Measurements from ENCODE around the gene EPHA6. TPM values are rescaled to one million over a fixed set of nuclear protein-coding genes. Genes with fewer than 3 reads are reported as not detected.
"Not testable (repeated sequence)": the region's sequence is repeated elsewhere in the genome, so short reads cannot be mapped to it uniquely, and the experiment has no call there.

Gene EPHA6
- total RNA-seq, 4 donors from 2014 or later, result 0.60 to 3.8 (median 3.0) TPM

GRCh38 chr3:96970211-96970610 lies 155.8 kb downstream of the EPHA6 start:
- Histone ChIP-seq H3K36me3 (no peaks in the 10 kb centered on the region), H3K4me1 (no peaks in the 10 kb centered on the region), H3K27ac (no peak overlapping the region), H3K4me3 (no peak overlapping the region), H3K9me3 (no peaks in the 10 kb centered on the region), H3K27me3 (no peaks in the 10 kb centered on the region)
- DNase-seq, result no peak
- in situ Hi-C loops (cut with MboI; ENCODE audit: low pct_ligation_motif_present in 1 of 4, low pct_unique_long_range_greater_than_20kb in 1 of 4, low sequenced_read_pairs in 3 of 4), result no loop called here
- intact Hi-C loops (cut with DNase I; ENCODE audit: low total_unique reads), result no loop called here
- 56 to 61% methylated on average over 2 of the region's 2 CpGs for WGBS, 2 donors (ENCODE audit: low coverage in 1 of 2)
- TF ChIP-seq POLR2AphosphoS5 (IDR thresholded peaks at IDR 0.05) (no peak), CTCF (IDR thresholded peaks at IDR 0.05) (no peak), POLR2A (IDR thresholded peaks at IDR 0.05) (no peak), EP300 (IDR thresholded peaks at IDR 0.05; ENCODE audit: low read depth) (no peak)

- in situ Hi-C loops (cut with MboI; ENCODE audit: low pct_ligation_motif_present in 1 of 4, low pct_unique_long_range_greater_than_20kb in 1 of 4, low sequenced_read_pairs in 3 of 4) (no loop called here), intact Hi-C loops (cut with DNase I; ENCODE audit: low total_unique reads) (no loop called here)
- no peaks in the 10 kb centered on the region for H3K4me1 ChIP-seq
- no peaks in the 10 kb centered on the region for H3K27me3 ChIP-seq
- no peak overlapping the region for H3K4me3 ChIP-seq
- no peak for TF ChIP-seq POLR2A (IDR thresholded peaks at IDR 0.05)
- no peak for TF ChIP-seq POLR2AphosphoS5 (IDR thresholded peaks at IDR 0.05)
- TF ChIP-seq CTCF (IDR thresholded peaks at IDR 0.05), result no peak
- no peak for TF ChIP-seq EP300 (IDR thresholded peaks at IDR 0.05; ENCODE audit: low read depth)
- no peak for DNase-seq
- H3K9me3 ChIP-seq, result no peaks in the 10 kb centered on the region
- no peak overlapping the region for H3K27ac ChIP-seq
- H3K36me3 ChIP-seq, result no peaks in the 10 kb centered on the region
Measured at GRCh38 chr3:96977671-96978070, 163.3 kb downstream of the EPHA6 start.

- DNase-seq; H3K4me1 ChIP-seq; H3K4me3 ChIP-seq; H3K9me3 ChIP-seq; H3K36me3 ChIP-seq; in situ Hi-C loops (cut with MboI; ENCODE audit: low pct_ligation_motif_present in 1 of 4, low pct_unique_long_range_greater_than_20kb in 1 of 4, low sequenced_read_pairs in 3 of 4); intact Hi-C loops (cut with DNase I; ENCODE audit: low total_unique reads); H3K27ac ChIP-seq; H3K27me3 ChIP-seq: not testable (repeated sequence)
- 92 to 97% methylated on average over 7 of the region's 7 CpGs for WGBS, 2 donors (ENCODE audit: low coverage in 1 of 2)
Measured at GRCh38 chr3:96983716-96984115, 169.3 kb downstream of the EPHA6 start.

- in situ Hi-C loops (cut with MboI; ENCODE audit: low pct_ligation_motif_present in 1 of 4, low pct_unique_long_range_greater_than_20kb in 1 of 4, low sequenced_read_pairs in 3 of 4), result no loop called here
- intact Hi-C loops (cut with DNase I; ENCODE audit: low total_unique reads), result no loop called here
- Histone ChIP-seq H3K27ac (no peak overlapping the region), H3K4me3 (no peak overlapping the region), H3K4me1 (no peaks in the 10 kb centered on the region), H3K36me3 (no peaks in the 10 kb centered on the region), H3K9me3 (no peaks in the 10 kb centered on the region), H3K27me3 (no peaks in the 10 kb centered on the region)
- no peak for DNase-seq
- TF ChIP-seq POLR2AphosphoS5 (IDR thresholded peaks at IDR 0.05), result no peak
- TF ChIP-seq CTCF (IDR thresholded peaks at IDR 0.05), result no peak
- no peak for TF ChIP-seq EP300 (IDR thresholded peaks at IDR 0.05; ENCODE audit: low read depth)
- no peak for TF ChIP-seq POLR2A (IDR thresholded peaks at IDR 0.05)
- WGBS, 2 donors (ENCODE audit: low coverage in 1 of 2), result 56 to 92% methylated on average over 1 of the region's 1 CpG
Measured at GRCh38 chr3:96986241-96986640, 171.8 kb downstream of the EPHA6 start.

GRCh38 chr3:96991231-96991630 lies 176.8 kb downstream of the EPHA6 start:
- intact Hi-C loops (cut with DNase I; ENCODE audit: low total_unique reads) (no loop called here), in situ Hi-C loops (cut with MboI; ENCODE audit: low pct_ligation_motif_present in 1 of 4, low pct_unique_long_range_greater_than_20kb in 1 of 4, low sequenced_read_pairs in 3 of 4) (no loop called here)
- Histone ChIP-seq H3K4me1 (no peaks in the 10 kb centered on the region), H3K9me3 (no peaks in the 10 kb centered on the region), H3K27ac (peak overlapping the region in 2 of 4 donors; percentile 8 to 42), H3K36me3 (no peaks in the 10 kb centered on the region), H3K27me3 (no peaks in the 10 kb centered on the region), H3K4me3 (no peak overlapping the region)
- WGBS, 2 donors (ENCODE audit: low coverage in 1 of 2), result 44 to 46% methylated on average over 2 of the region's 2 CpGs
- DNase-seq, result no peak
- TF ChIP-seq CTCF (IDR thresholded peaks at IDR 0.05) (no peak), POLR2A (IDR thresholded peaks at IDR 0.05) (no peak), POLR2AphosphoS5 (IDR thresholded peaks at IDR 0.05) (no peak), EP300 (IDR thresholded peaks at IDR 0.05; ENCODE audit: low read depth) (no peak)

All from transverse colon (tissue), 4 donors.